A673 (cell line): ENCODE data around the gene GFOD2. TPM values are rescaled to one million over a fixed set of nuclear protein-coding genes. Genes with fewer than 3 reads are reported as not detected.

ENCODE experiments used
- BruUV-seq: library from RNA; stranded (reverse); fragments of 400-500 nt; replicated peaks from 2 replicates; lab custom pipeline; 2021; lab: Mats Ljungman, UMichigan
- CTCF ChIA-PET: fragments of 300-600 bp; sonication (Branson Sonifier 250); formaldehyde crosslinking; loops from one replicate; lab custom pipeline; 2022; ENCODE audit warnings: antibody characterized with exemption; lab: Charles Lee
- POLR2A ChIA-PET: fragments of 300-600 bp; sonication (Branson Sonifier 250); formaldehyde crosslinking; loops from one replicate; lab custom pipeline; 2022; ENCODE audit warnings: antibody characterized with exemption; ENCODE audit not compliant: low non-redundant PET; lab: Charles Lee
- DNase-seq: peaks from one replicate; pipeline ENCODE4 v3.0.0-alpha.2; 2015; ENCODE audit warnings: low spot score
- H3K27ac ChIP-seq: fragments of 200-600 bp; sonication (generic); 2 replicates; pipeline ENCODE4 v1.5.1; 2016; ENCODE audit warnings: mixed run types, low read depth, mild to moderate bottlenecking, mixed read lengths, antibody characterized with exemption, low read length; ENCODE audit not compliant: poor library complexity, severe bottlenecking
- H3K27me3 ChIP-seq: fragments of 200-600 bp; sonication (generic); replicated peaks from 2 replicates; pipeline ENCODE4 v1.6.1; 2017; ENCODE audit warnings: mixed run types, low read depth, mild to moderate bottlenecking, mixed read lengths, antibody characterized with exemption, low read length; ENCODE audit not compliant: insufficient read depth, poor library complexity
- H3K36me3 ChIP-seq: fragments of 200-600 bp; sonication (generic); 2 replicates; pipeline ENCODE4 v1.6.1; 2016; ENCODE audit warnings: mixed run types, mild to moderate bottlenecking, mixed read lengths, antibody characterized with exemption, low read length; ENCODE audit not compliant: insufficient read depth, poor library complexity, severe bottlenecking
- H3K4me1 ChIP-seq: fragments of 200-600 bp; sonication (generic); 2 replicates; pipeline ENCODE4 v1.6.1; 2017; ENCODE audit warnings: mixed run types, mild to moderate bottlenecking, mixed read lengths, antibody characterized with exemption, low read length; ENCODE audit not compliant: insufficient read depth, poor library complexity, severe bottlenecking
- H3K4me3 ChIP-seq: fragments of 200-600 bp; sonication (generic); 2 replicates; pipeline ENCODE4 v1.5.1; 2016; ENCODE audit warnings: low read depth, mixed run types, mild to moderate bottlenecking, mixed read lengths, low read length; ENCODE audit not compliant: poor library complexity, severe bottlenecking
- H3K9me3 ChIP-seq: fragments of 200-600 bp; sonication (generic); 2 replicates; pipeline ENCODE4 v1.6.1; 2016; ENCODE audit warnings: mixed run types, low read depth, mild to moderate bottlenecking, mixed read lengths, antibody characterized with exemption, low read length; ENCODE audit not compliant: poor library complexity, severe bottlenecking
- EZH2 ChIP-seq: fragments of 200-600 bp; sonication (generic); IDR thresholded peaks from 2 replicates; pipeline ENCODE4 v1.6.1; 2017; ENCODE audit warnings: borderline replicate concordance, low read depth, mild to moderate bottlenecking, mixed read lengths, antibody characterized with exemption, low read length; ENCODE audit not compliant: poor library complexity, severe bottlenecking
- intact Hi-C: fragments of 100-400 bp; cut with micrococcal nuclease; formaldehyde crosslinking; loops from one replicate; pipeline ENCODE4 v1.10.0; 2022; ENCODE audit not compliant: unreplicated experiment
- total RNA-seq: library from RNA; stranded (reverse); gene quantifications from 2 replicates; pipeline ENCODE4 v1.2.3, GENCODE V29; 2021
- TF ChIP-seq, protein P1 (sequence below): fragments of 300-800, 200-600 bp; sonication (generic); conservative IDR thresholded peaks from 2 replicates; pipeline ENCODE4 v1.5.1; 2017; ENCODE audit warnings: low read depth, mild to moderate bottlenecking, antibody characterized with exemption, low read length, moderate library complexity, mixed read lengths

Gene GFOD2
- total RNA-seq, 1 experiment from 2014 or later, result 22.6 TPM

GRCh38 chr16:67676516-67676915 is 42.6 kb downstream of the GFOD2 start:
- no peak for DNase-seq
- CTCF ChIA-PET, result no interaction called here
- Histone ChIP-seq H3K27ac (no peak overlapping the region), H3K27me3 (no peaks in the 10 kb centered on the region), H3K4me1 (peaks cover 19% of the 10 kb centered on the region), H3K4me3 (no peak overlapping the region), H3K36me3 (no peaks in the 10 kb centered on the region), H3K9me3 (no peaks in the 10 kb centered on the region)
- TF ChIP-seq EZH2, result no peak
- TF ChIP-seq, protein P1, sequence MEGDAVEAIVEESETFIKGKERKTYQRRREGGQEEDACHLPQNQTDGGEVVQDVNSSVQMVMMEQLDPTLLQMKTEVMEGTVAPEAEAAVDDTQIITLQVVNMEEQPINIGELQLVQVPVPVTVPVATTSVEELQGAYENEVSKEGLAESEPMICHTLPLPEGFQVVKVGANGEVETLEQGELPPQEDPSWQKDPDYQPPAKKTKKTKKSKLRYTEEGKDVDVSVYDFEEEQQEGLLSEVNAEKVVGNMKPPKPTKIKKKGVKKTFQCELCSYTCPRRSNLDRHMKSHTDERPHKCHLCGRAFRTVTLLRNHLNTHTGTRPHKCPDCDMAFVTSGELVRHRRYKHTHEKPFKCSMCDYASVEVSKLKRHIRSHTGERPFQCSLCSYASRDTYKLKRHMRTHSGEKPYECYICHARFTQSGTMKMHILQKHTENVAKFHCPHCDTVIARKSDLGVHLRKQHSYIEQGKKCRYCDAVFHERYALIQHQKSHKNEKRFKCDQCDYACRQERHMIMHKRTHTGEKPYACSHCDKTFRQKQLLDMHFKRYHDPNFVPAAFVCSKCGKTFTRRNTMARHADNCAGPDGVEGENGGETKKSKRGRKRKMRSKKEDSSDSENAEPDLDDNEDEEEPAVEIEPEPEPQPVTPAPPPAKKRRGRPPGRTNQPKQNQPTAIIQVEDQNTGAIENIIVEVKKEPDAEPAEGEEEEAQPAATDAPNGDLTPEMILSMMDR, result no peak
- intact Hi-C loops, result no loop called here
- POLR2A ChIA-PET, result no interaction called here
- BruUV-seq, result no TSS peak

DNA sequence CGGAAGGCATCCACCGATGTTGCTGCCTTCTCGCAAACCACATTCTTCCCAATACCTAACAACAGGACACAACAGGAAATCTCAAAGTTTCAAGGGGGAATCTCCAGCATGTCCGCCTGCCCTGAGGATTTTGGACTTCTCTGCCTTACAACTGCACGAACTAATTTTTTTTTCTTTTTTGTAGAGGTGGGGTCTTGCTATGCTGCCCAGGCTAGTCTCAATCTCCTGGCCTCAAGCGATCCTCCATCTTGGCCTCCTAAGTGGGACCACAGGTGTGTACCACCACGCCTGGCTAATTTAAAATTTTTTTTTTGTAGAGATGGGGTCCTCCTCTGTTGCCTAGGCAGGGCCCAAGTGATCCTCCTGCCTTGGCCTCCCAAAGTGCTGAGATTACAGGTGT is 43.1 kb downstream of the GFOD2 start:
- intact Hi-C loops, result no loop called here
- no peak overlapping the region for H3K27ac ChIP-seq
- ChIA-PET POLR2A (no interaction called here), CTCF (no interaction called here)
- TF ChIP-seq EZH2, result no peak
- TF ChIP-seq, protein P1, result no peak
- no peaks in the 10 kb centered on the region for H3K9me3 ChIP-seq
- no peak for DNase-seq
- H3K4me3 ChIP-seq, result no peak overlapping the region
- no peaks in the 10 kb centered on the region for H3K36me3 ChIP-seq
- no peaks in the 10 kb centered on the region for H3K27me3 ChIP-seq
- no TSS peak for BruUV-seq
- peaks cover 19% of the 10 kb centered on the region for H3K4me1 ChIP-seq

DNA sequence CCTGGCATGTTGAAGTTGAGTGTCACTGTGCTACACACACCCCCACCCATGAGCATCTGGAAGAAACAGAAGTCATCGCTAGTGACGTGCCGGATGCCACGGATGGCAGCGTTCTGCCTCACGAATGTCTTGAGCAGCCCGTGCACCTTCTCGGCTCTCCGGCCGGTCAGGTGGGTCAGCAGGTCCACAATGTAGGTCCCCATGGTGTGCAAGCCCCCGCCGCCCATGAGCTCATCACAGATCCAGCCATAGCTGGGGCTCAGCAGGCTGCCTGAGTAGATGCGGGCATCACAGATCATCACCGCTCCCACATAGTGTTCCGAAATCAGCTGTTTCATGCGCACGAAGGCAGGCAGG is 43.6 kb downstream of the GFOD2 start:
- POLR2A ChIA-PET, result no interaction called here
- Histone ChIP-seq H3K36me3 (no peaks in the 10 kb centered on the region), H3K27me3 (no peaks in the 10 kb centered on the region), H3K9me3 (no peaks in the 10 kb centered on the region), H3K27ac (no peak overlapping the region), H3K4me1 (peaks cover 19% of the 10 kb centered on the region), H3K4me3 (no peak overlapping the region)
- no peak for DNase-seq
- intact Hi-C loops, result no loop called here
- no TSS peak for BruUV-seq
- TF ChIP-seq EZH2, result no peak
- TF ChIP-seq, protein P1, result no peak
- CTCF ChIA-PET, result no interaction called here
